Caco-2 (cell line): ENCODE measurements around the gene SCN3B. TPM values are rescaled to one million over a fixed set of nuclear protein-coding genes. Genes with fewer than 3 reads are reported as not detected.

Source experiments
- BruUV-seq: library from RNA; stranded (reverse); fragments of 400-500 nt; replicated peaks from 2 replicates; lab custom pipeline; 2021; lab: Mats Ljungman, UMichigan
- CTCF ChIA-PET: fragments of 300-600 bp; sonication (Branson Sonifier 250); formaldehyde crosslinking; loops from one replicate; lab custom pipeline; 2022; ENCODE audit warnings: antibody characterized with exemption; lab: Charles Lee
- POLR2A ChIA-PET: fragments of 300-600 bp; sonication (Branson Sonifier 250); formaldehyde crosslinking; loops from one replicate; lab custom pipeline; 2022; ENCODE audit warnings: antibody characterized with exemption; lab: Charles Lee
- DNase-seq, 2 experiments: peaks; one replicate each; pipeline versions ENCODE4 v3.0.0 to v3.0.0-alpha.2; 2020 to 2022
- H3K27me3 ChIP-seq: replicated peaks from 2 replicates; pipeline ENCODE4 v1.6.0; 2011; ENCODE audit warnings: low read length; ENCODE audit not compliant: control insufficient read depth, insufficient read depth
- H3K36me3 ChIP-seq: 2 replicates; pipeline ENCODE4 v1.5.1; 2011; ENCODE audit warnings: low read length; ENCODE audit not compliant: control insufficient read depth, insufficient read depth
- H3K4me1 ChIP-seq: fragments of 250-450 bp; sonication (Bioruptor Pico); 2 replicates; pipeline ENCODE4 v1.5.1; 2020; ENCODE audit warnings: mild to moderate bottlenecking
- H3K4me3 ChIP-seq: 2 replicates; pipeline ENCODE4 v1.5.1; 2011; ENCODE audit warnings: low read depth, mild to moderate bottlenecking, control low read depth, low read length
- H3K9me3 ChIP-seq: fragments of 250-450 bp; sonication (Bioruptor Pico); 2 replicates; pipeline ENCODE4 v1.5.1; 2020; ENCODE audit warnings: mild to moderate bottlenecking, moderate library complexity
- H3K27ac Mint-ChIP-seq: one replicate; pipeline ENCODE4 v1.8.0; 2022; ENCODE audit warnings: mixed read lengths; ENCODE audit not compliant: unreplicated experiment
- H3K27me3 Mint-ChIP-seq: one replicate; pipeline ENCODE4 v1.8.0; 2022; ENCODE audit warnings: mixed read lengths; ENCODE audit not compliant: insufficient read depth, unreplicated experiment
- H3K36me3 Mint-ChIP-seq: one replicate; pipeline ENCODE4 v1.8.0; 2022; ENCODE audit warnings: mild to moderate bottlenecking, mixed read lengths; ENCODE audit not compliant: insufficient read depth, unreplicated experiment
- H3K4me1 Mint-ChIP-seq: one replicate; pipeline ENCODE4 v1.8.0; 2022; ENCODE audit warnings: low read depth, mixed read lengths; ENCODE audit not compliant: unreplicated experiment
- H3K4me3 Mint-ChIP-seq: one replicate; pipeline ENCODE4 v1.8.0; 2022; ENCODE audit warnings: mild to moderate bottlenecking, moderate library complexity, mixed read lengths; ENCODE audit not compliant: unreplicated experiment
- H3K9me3 Mint-ChIP-seq: one replicate; pipeline ENCODE4 v1.8.0; 2022; ENCODE audit warnings: mixed read lengths; ENCODE audit not compliant: unreplicated experiment
- CTCF ChIP-seq, 2 experiments: fragments of 200-600 bp in 1 of 2; IDR thresholded peaks; 1 replicate in 1 of 2; 2 replicates in 1 of 2; pipeline versions ENCODE4 v1.5.1 to v1.8.0; 2011 to 2022; ENCODE audit warnings: antibody characterized with exemption in 1 of 2, control low read depth in 1 of 2, inconsistent platforms in 1 of 2, low read depth in 1 of 2, low read length in 1 of 2, mild to moderate bottlenecking in 1 of 2, moderate library complexity in 1 of 2; ENCODE audit not compliant: insufficient read depth in 1 of 2, severe bottlenecking in 1 of 2, unreplicated experiment in 1 of 2
- intact Hi-C: fragments of 100-400 bp; cut with micrococcal nuclease; formaldehyde crosslinking; loops from one replicate; pipeline ENCODE4 v1.10.0; 2022; ENCODE audit not compliant: unreplicated experiment
- total RNA-seq: library from RNA; stranded (reverse); gene quantifications from 2 replicates; pipeline ENCODE4 v1.2.3, GENCODE V29; 2022

Gene SCN3B
- total RNA-seq, 1 experiment from 2014 or later, result 0.82 TPM

- Histone ChIP-seq H3K4me1 (peaks cover 42% of the 10 kb centered on the region), H3K9me3 (no peaks in the 10 kb centered on the region), H3K4me3 (no peak overlapping the region), H3K27me3 (peaks cover 2% of the 10 kb centered on the region; the same call in 1 of the 2 replicates), H3K36me3 (no peaks in the 10 kb centered on the region)
- BruUV-seq, result no TSS peak
- CTCF ChIA-PET, result no interaction called here
- Mint-ChIP-seq H3K27me3 (peaks cover 12% of the 10 kb centered on the region), H3K4me3 (no peak overlapping the region), H3K9me3 (no peaks in the 10 kb centered on the region), H3K4me1 (peaks cover 38% of the 10 kb centered on the region), H3K36me3 (no peaks in the 10 kb centered on the region), H3K27ac (no peak overlapping the region)
- intact Hi-C loops, result loop anchor here (10.0 kb wide), 1 partner anchor 232 kb away; no protein-coding TSS in a partner anchor
- no peak for TF ChIP-seq CTCF (IDR thresholded peaks at IDR 0.05; ENCODE audit: insufficient read depth in 1 of 2, low read depth in 1 of 2, low read length in 1 of 2, severe bottlenecking in 1 of 2, unreplicated experiment in 1 of 2)
- no peak for DNase-seq
- POLR2A ChIA-PET, result no interaction called here
These were observed 71.4 kb downstream of the SCN3B start for GRCh38 chr11:123582992-123583504.

GRCh38 chr11:123581651-123582399 lies 72.6 kb downstream of the SCN3B start:
- ChIA-PET CTCF (interaction anchor here (1.0 to 2.3 kb wide), 2 partner anchors 32 to 127 kb away, joined by 3 to 41 read pairs; no protein-coding TSS in a partner anchor), POLR2A (no interaction called here)
- intact Hi-C loops, result loop anchor here (10.0 kb wide), 1 partner anchor 233 kb away; no protein-coding TSS in a partner anchor
- Mint-ChIP-seq H3K4me1 (peaks cover 27% of the 10 kb centered on the region), H3K36me3 (no peaks in the 10 kb centered on the region), H3K27me3 (peaks cover 12% of the 10 kb centered on the region), H3K27ac (no peak overlapping the region), H3K9me3 (no peaks in the 10 kb centered on the region), H3K4me3 (no peak overlapping the region)
- no peak overlapping the region for H3K4me3 ChIP-seq
- no peaks in the 10 kb centered on the region for H3K9me3 ChIP-seq
- peaks cover 2% of the 10 kb centered on the region; the same call in 1 of the 2 replicates for H3K27me3 ChIP-seq
- DNase-seq, result no peak
- no peaks in the 10 kb centered on the region for H3K36me3 ChIP-seq
- BruUV-seq, result no TSS peak
- peaks cover 30% of the 10 kb centered on the region for H3K4me1 ChIP-seq
- TF ChIP-seq CTCF (IDR thresholded peaks at IDR 0.05; ENCODE audit: insufficient read depth in 1 of 2, low read depth in 1 of 2, low read length in 1 of 2, severe bottlenecking in 1 of 2, unreplicated experiment in 1 of 2), result no peak

DNA sequence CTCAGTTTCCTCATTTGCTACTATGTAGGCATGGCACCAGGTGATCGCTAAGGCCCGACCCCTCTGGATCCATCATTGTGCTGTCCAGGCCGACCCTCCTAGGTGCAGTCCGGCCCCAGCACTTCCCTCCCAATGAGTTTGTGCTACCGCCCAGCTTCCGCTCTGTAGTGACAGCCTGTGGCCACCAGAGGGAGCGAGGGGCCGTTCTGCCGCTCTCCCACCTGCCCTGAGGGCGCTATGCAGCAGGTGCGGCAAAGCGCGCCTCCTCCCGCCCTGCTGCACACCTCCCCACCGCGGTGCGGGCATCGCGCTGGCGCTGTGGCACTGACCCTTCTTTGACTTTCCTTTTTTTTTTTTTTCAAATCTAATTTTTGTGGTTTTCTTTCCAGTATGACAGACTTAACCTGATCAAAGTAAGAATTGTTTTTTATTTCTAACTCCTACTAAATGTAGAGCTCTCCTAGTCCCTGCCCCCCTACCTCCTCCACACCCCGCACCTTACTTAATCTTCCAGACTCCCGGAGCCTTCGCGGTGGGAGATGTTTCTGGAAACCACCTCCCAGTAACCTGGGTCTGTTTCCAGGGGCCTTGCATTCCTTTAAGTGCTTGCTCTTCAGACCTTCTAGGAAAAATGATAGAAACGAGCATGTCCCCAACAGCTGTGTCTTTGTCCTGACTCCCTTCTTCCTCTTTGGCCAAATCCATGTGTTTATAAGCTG lies 73.7 kb downstream of the SCN3B start:
- DNase-seq, result peak; percentile 87 to 93
- H3K4me3 ChIP-seq, result no peak overlapping the region
- peak; percentile 100 for TF ChIP-seq CTCF (IDR thresholded peaks at IDR 0.05; ENCODE audit: insufficient read depth in 1 of 2, low read depth in 1 of 2, low read length in 1 of 2, severe bottlenecking in 1 of 2, unreplicated experiment in 1 of 2)
- Mint-ChIP-seq H3K27ac (no peak overlapping the region), H3K4me1 (peaks cover 16% of the 10 kb centered on the region), H3K36me3 (no peaks in the 10 kb centered on the region), H3K27me3 (peaks cover 16% of the 10 kb centered on the region), H3K9me3 (no peaks in the 10 kb centered on the region), H3K4me3 (peak overlapping the region; percentile 32)
- H3K27me3 ChIP-seq, result peaks cover 4% of the 10 kb centered on the region; the same call in 1 of the 2 replicates
- BruUV-seq, result no TSS peak
- CTCF ChIA-PET, result interaction anchor here (0.6 to 2.3 kb wide), 31 partner anchors 11 to 1259 kb away, joined by 3 to 41 read pairs (median 4); partner anchors contain the start of gene SCN3B
- no peaks in the 10 kb centered on the region for H3K36me3 ChIP-seq
- POLR2A ChIA-PET, result interaction anchor here (0.6 kb wide), 1 partner anchor 519 kb away, joined by 3 read pairs; the partner anchor contains the start of gene HSPA8
- intact Hi-C loops, result loop anchor here (1.0 to 10.0 kb wide), 5 partner anchors 39 to 234 kb away; no protein-coding TSS in a partner anchor
- no peaks in the 10 kb centered on the region for H3K9me3 ChIP-seq
- peaks cover 19% of the 10 kb centered on the region for H3K4me1 ChIP-seq
